Measurements from ENCODE around the gene NABP1.

- no peak for TF ChIP-seq CTCF (IDR thresholded peaks at IDR 0.05; ENCODE audit: poor library complexity)
- no peak for TF ChIP-seq EZH2 (IDR thresholded peaks at IDR 0.05; ENCODE audit: borderline replicate concordance)
- TF ChIP-seq EZH2phosphoT487 (IDR thresholded peaks at IDR 0.05; ENCODE audit: low read depth, severe bottlenecking, unreplicated experiment): no peak
These were observed 42.0 kb downstream of the NABP1 start for GRCh38 chr2:191719938-191720337.
